GM10248 (cell line): ENCODE measurements around the gene DSPP.

Source experiments
- CTCF ChIA-PET: fragments of 300-600 bp; sonication (Branson Sonifier 250); formaldehyde crosslinking; extraction: SDS; loops from one replicate; lab custom pipeline; 2021; ENCODE audit warnings: antibody characterized with exemption; lab: Yijun Ruan, JAX
- POLR2A ChIA-PET: fragments of 350-650 bp; sonication (Branson Sonifier 250); formaldehyde crosslinking; extraction: SDS; loops from one replicate; lab custom pipeline; 2020; ENCODE audit warnings: antibody characterized with exemption; lab: Yijun Ruan, JAX
- DNase-seq: peaks from one replicate; pipeline ENCODE4 v3.0.0; 2012; ENCODE audit errors: extremely low spot score
- TF ChIP-seq, protein P1 (sequence below): IDR thresholded peaks from 2 replicates; pipeline ENCODE4 v1.5.1; 2012; ENCODE audit warnings: mild to moderate bottlenecking, low read depth; ENCODE audit errors: extremely low read depth, missing control alignments, control extremely low read depth

Gene DSPP

DNA sequence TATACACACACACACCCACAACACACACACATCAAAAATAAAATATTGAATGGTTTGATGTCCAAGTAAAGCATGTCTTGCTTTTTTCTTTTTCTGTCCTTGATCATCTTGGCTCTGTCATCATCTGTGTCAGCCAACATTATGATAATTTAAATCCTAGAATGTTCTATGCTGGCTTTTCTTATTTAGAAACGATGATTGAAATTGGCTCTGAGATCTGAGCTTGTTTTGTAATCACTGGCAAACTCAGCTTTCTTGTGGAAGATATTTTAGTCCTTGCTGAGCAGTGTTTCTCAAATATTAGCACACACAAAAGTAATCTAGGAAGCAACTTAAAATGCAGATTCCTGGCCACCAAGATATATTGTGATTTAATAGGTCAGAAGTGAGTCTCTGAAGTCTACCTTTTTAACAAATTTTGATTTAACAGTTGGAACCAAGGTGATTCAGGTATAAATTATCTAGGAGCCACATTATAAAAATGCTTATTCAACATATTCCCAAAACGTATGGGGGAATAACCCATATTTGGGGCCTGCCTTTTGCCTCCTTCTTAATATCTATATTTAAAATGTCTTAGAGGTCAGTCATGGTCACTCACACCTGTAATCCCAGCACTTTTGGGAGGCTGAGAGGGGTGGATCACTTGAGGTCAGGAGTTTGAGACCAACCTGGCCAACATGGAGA lies 24.0 kb upstream of the DSPP start:
- TF ChIP-seq, protein P1, sequence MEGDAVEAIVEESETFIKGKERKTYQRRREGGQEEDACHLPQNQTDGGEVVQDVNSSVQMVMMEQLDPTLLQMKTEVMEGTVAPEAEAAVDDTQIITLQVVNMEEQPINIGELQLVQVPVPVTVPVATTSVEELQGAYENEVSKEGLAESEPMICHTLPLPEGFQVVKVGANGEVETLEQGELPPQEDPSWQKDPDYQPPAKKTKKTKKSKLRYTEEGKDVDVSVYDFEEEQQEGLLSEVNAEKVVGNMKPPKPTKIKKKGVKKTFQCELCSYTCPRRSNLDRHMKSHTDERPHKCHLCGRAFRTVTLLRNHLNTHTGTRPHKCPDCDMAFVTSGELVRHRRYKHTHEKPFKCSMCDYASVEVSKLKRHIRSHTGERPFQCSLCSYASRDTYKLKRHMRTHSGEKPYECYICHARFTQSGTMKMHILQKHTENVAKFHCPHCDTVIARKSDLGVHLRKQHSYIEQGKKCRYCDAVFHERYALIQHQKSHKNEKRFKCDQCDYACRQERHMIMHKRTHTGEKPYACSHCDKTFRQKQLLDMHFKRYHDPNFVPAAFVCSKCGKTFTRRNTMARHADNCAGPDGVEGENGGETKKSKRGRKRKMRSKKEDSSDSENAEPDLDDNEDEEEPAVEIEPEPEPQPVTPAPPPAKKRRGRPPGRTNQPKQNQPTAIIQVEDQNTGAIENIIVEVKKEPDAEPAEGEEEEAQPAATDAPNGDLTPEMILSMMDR: no peak
- CTCF ChIA-PET: interaction anchor here (1.1 kb wide), 1 partner anchor 16 kb away, joined by 4 read pairs; no protein-coding TSS in a partner anchor
- DNase-seq: no peak
- POLR2A ChIA-PET: no interaction called here

DNA sequence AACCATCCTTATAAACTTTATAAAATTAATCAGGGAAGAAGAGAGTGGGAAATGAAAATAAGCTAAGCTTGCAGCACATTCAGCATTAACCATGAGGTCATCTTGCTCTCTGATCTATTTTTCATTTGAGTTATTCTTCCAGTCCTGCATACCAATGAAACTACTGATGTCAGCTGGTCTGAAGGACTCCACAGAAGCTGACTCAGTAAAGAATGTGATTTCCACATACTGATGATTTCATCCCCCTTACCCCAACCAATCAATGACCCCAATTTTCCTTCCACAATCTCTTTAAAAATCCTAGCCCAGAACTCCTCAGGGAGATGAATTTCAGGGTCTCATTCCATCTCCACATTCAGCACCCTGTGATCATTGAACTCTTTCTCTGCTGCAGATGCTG lies 18.8 kb upstream of the DSPP start:
- TF ChIP-seq, protein P1: no peak
- POLR2A ChIA-PET: no interaction called here
- CTCF ChIA-PET: no interaction called here
- DNase-seq: no peak

DNA sequence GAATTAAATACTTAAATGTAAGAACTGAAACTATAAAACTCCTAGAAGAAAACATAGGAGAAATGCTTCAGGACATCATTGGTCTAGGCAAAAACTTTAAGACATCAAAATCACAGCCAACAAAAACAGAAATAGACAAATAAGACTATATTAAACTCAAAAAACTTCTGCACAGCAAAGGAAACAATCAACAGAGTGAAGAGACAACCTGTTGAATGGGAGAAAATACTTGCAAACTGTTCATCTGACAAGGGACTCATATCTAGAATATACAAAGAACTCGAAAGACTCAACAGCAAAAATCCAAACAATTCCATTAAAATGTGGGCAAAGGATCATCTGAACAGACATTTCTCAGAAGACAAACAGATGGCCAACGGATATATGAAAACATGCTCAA lies 16.2 kb upstream of the DSPP start:
- POLR2A ChIA-PET: no interaction called here
- DNase-seq: no peak
- TF ChIP-seq, protein P1: no peak
- CTCF ChIA-PET: no interaction called here

DNA sequence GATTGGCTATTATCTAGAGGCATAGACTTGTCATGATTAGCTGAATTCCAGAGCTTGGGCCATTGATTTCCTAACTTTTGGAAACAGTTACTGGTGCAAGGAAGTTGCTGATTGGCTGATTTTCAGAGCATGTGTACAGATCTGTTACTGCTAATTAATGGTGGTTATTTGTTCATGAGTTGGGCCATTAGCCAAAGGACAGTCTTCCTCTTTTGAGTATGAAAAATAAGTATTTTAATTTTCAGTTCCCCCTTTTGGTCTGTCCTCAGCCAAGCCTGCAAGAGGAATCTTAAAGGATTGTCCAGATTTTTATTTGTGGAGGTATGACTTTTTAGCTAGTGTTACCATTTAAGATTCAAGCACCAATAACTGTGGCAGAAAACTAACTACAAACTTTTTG lies 7.0 kb upstream of the DSPP start:
- TF ChIP-seq, protein P1: no peak
- POLR2A ChIA-PET: no interaction called here
- CTCF ChIA-PET: no interaction called here
- DNase-seq: no peak

DNA sequence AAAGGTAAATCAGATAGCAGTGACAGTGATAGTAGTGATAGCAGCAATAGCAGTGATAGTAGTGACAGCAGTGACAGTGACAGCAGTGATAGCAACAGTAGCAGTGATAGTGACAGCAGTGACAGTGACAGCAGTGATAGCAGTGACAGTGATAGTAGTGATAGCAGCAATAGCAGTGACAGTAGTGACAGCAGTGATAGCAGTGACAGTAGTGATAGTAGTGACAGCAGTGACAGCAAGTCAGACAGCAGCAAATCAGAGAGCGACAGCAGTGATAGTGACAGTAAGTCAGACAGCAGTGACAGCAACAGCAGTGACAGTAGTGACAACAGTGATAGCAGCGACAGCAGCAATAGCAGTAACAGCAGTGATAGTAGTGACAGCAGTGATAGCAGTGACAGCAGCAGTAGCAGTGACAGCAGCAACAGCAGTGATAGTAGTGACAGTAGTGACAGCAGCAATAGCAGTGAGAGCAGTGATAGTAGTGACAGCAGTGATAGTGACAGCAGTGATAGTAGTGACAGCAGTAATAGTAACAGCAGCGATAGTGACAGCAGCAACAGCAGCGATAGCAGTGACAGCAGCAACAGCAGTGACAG lies 6.1 kb downstream of the DSPP start:
- CTCF ChIA-PET: no interaction called here
- DNase-seq: no peak
- TF ChIP-seq, protein P1: no peak
- POLR2A ChIA-PET: no interaction called here

DNA sequence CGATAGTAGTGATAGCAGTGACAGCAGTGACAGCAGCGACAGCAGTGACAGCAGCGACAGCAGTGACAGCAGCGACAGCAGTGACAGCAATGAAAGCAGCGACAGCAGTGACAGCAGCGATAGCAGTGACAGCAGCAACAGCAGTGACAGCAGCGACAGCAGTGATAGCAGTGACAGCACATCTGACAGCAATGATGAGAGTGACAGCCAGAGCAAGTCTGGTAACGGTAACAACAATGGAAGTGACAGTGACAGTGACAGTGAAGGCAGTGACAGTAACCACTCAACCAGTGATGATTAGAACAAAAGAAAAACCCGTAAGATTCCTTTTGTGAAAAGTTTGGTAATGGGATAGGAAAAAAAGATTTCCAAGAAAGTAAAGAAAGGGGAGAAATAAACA lies 7.9 kb downstream of the DSPP start:
- ChIA-PET CTCF (interaction anchor here (1.4 kb wide), 1 partner anchor 14 kb away, joined by 4 read pairs; no protein-coding TSS in a partner anchor), POLR2A (no interaction called here)
- TF ChIP-seq, protein P1: no peak
- DNase-seq: no peak

DNA sequence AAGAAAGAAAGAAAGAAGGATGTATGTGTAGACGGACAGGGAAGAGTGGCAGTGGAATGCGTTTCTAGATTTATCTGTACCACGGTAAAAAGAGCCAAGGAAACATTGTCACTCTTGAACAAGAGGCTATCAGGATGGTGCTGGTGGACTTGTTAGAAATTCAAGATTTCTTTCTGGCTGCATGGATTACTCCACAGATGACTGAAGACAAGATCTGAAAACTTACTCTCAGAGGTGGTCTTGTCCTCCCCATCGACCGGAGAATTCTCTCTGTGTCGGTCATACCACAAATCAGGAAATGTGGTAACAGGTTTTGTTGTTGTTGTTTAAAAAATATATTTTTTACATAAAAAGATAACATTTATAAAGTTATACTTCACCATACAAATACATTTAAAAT lies 11.8 kb downstream of the DSPP start:
- no peak for DNase-seq
- POLR2A ChIA-PET: no interaction called here
- CTCF ChIA-PET: no interaction called here
- TF ChIP-seq, protein P1: no peak
